ENCODE measurements around the gene HS3ST3A1. TPM values are rescaled to one million over a fixed set of nuclear protein-coding genes. Genes with fewer than 3 reads are reported as not detected.

HS3ST3A1 gene
- total and polyA plus RNA-seq, 2 of the 4 experiments (the other 2 are of a cell fraction) = 8.8 to 9.0 TPM

GRCh38 chr17:13546851-13547250 is 54.9 kb downstream of the HS3ST3A1 start:
- BruUV-seq (replicated peaks) = no TSS peak
- no peak for ATAC-seq (ENCODE audit: low read depth)

More at GRCh38 chr17:13546851-13547250, 54.9 kb downstream of the HS3ST3A1 start:
- Histone ChIP-seq H2AFZ (replicated peaks; ENCODE audit: low read length, poor library complexity) (no peak overlapping the region), H4K5ac (ENCODE audit: low read depth, low read length) (no peak overlapping the region), H2AK5ac (ENCODE audit: low read depth, low read length) (no peak overlapping the region), H4K20me1 (ENCODE audit: insufficient read depth, low read length) (no peaks in the 10 kb centered on the region), H4K91ac (ENCODE audit: insufficient read depth, low read depth, low read length) (no peak overlapping the region), H3K27ac (ENCODE audit: insufficient read depth, low read length) (no peak overlapping the region), H4K8ac (ENCODE audit: low read depth in 2 of 2, low read length in 2 of 2) (no peak overlapping the region), H3K23ac (ENCODE audit: low read depth, low read length) (no peak overlapping the region), H3K4me1 (ENCODE audit: control insufficient read depth, insufficient read depth, low read length) (peaks cover 4% of the 10 kb centered on the region; the same call in 1 of the 2 replicates), H3K14ac (replicated peaks; ENCODE audit: low read depth, low read length) (no peak overlapping the region), H3K79me1 (ENCODE audit: low read depth in 1 of 2, low read length in 2 of 2) (peaks cover 29 to 71% of the 10 kb centered on the region in 2 experiments), H3K4me2 (ENCODE audit: low read depth, low read length) (no peak overlapping the region), H2BK5ac (ENCODE audit: low read depth, low read length, poor library complexity, severe bottlenecking) (no peak overlapping the region), H3K4me3 (ENCODE audit: insufficient read depth, low read depth, low read length) (no peak overlapping the region), H2BK20ac (ENCODE audit: low read depth, low read length) (no peak overlapping the region), H2AK9ac (replicated peaks; ENCODE audit: low read depth, low read length, poor library complexity) (no peak overlapping the region), H3K9me3 (ENCODE audit: control insufficient read depth, insufficient read depth, low read length) (peaks cover 4% of the 10 kb centered on the region), H3K9ac (ENCODE audit: low read depth, low read length) (no peak overlapping the region), H3K9me1 (ENCODE audit: insufficient read depth, low read length) (peaks cover 10% of the 10 kb centered on the region; the same call in 1 of the 2 replicates), H2BK120ac (ENCODE audit: low read depth, low read length) (no peak overlapping the region), H3K36me3 (ENCODE audit: control insufficient read depth, insufficient read depth, low read length) (peaks cover 8% of the 10 kb centered on the region), H3K27me3 (ENCODE audit: control insufficient read depth, insufficient read depth, low read length) (no peaks in the 10 kb centered on the region), H3K18ac (ENCODE audit: low read depth, low read length) (no peak overlapping the region), H2BK15ac (ENCODE audit: low read depth, low read length) (no peak overlapping the region), H3K56ac (ENCODE audit: extremely low read depth, insufficient read depth, low read length) (no peak overlapping the region), H3K4ac (ENCODE audit: low read depth, low read length) (no peak overlapping the region)
- in situ Hi-C loops (cut with MboI; ENCODE audit: low sequenced_read_pairs) = no loop called here
- dilution Hi-C loops (cut with HindIII; ENCODE audit: low sequenced_read_pairs, unreplicated experiment) = no loop called here
- DNase-seq = no peak
- ChIA-PET CTCF (no interaction called here), POLR2A (ENCODE audit: unreplicated experiment) (no interaction called here)
- no peak for TF ChIP-seq SMC3 (IDR thresholded peaks at IDR 0.05; ENCODE audit: low read depth, low read length)
- no peak for TF ChIP-seq BHLHE40 (IDR thresholded peaks at IDR 0.05; ENCODE audit: low read depth, low read length)
- no peak for TF ChIP-seq POLR2A (IDR thresholded peaks at IDR 0.05; ENCODE audit: low read depth, low read length)
- TF ChIP-seq ELK1 (IDR thresholded peaks at IDR 0.05; ENCODE audit: borderline replicate concordance, low read depth, low read length) = no peak
- no peak for TF ChIP-seq NFE2L2 (IDR thresholded peaks at IDR 0.05; ENCODE audit: low read depth, low read length)
- no peak for TF ChIP-seq RAD21 (IDR thresholded peaks at IDR 0.05; ENCODE audit: low read length)
- no peak for TF ChIP-seq CHD1 (IDR thresholded peaks at IDR 0.05; ENCODE audit: low read depth, low read length)
- TF ChIP-seq CTCF (conservative IDR thresholded peaks at IDR 0.05; ENCODE audit: low read depth, low read length) = no peak
- no peak for TF ChIP-seq RFX5 (IDR thresholded peaks at IDR 0.05; ENCODE audit: low read depth, low read length)
- TF ChIP-seq MAFK (IDR thresholded peaks at IDR 0.05; ENCODE audit: low read depth, low read length) = no peak
- TF ChIP-seq MXI1 (IDR thresholded peaks at IDR 0.05; ENCODE audit: borderline replicate concordance, low read depth, low read length) = no peak
- no peak for TF ChIP-seq CEBPB (IDR thresholded peaks at IDR 0.05; ENCODE audit: low read depth, low read length)
- TF ChIP-seq MAZ (IDR thresholded peaks at IDR 0.05; ENCODE audit: borderline replicate concordance, low read depth, low read length) = no peak
- no peak for TF ChIP-seq RCOR1 (IDR thresholded peaks at IDR 0.05; ENCODE audit: insufficient replicate concordance, low read length)
- no peak for TF ChIP-seq FOS (IDR thresholded peaks at IDR 0.05; ENCODE audit: low read depth, low read length)
- WGBS, 2 experiments (ENCODE audit: extremely low coverage in 2 of 2, insufficient read length in 1 of 2) = no CpG with 5 or more reads among the region's 2 CpGs
- intact Hi-C loops (cut with micrococcal nuclease) = no loop called here
